H1 (cell line): ENCODE data around the gene TUBGCP6. TPM values are rescaled to one million over a fixed set of nuclear protein-coding genes. Genes with fewer than 3 reads are reported as not detected.

Experiments
- BCL11A ChIP-seq, 2 experiments: IDR thresholded peaks; one replicate each; pipeline ENCODE4 v1.6.1; 2011; ENCODE audit warnings: low read depth in 2 of 2, low read length in 2 of 2, mild to moderate bottlenecking in 2 of 2
- EGR1 ChIP-seq: IDR thresholded peaks from 2 replicates; pipeline ENCODE4 v1.6.1; 2011; ENCODE audit warnings: low read depth, low read length, borderline replicate concordance
- EP300 ChIP-seq, 2 experiments: IDR thresholded peaks; 1 replicate in 1 of 2; 2 replicates in 1 of 2; pipeline ENCODE4 v1.6.1; 2011 to 2012; ENCODE audit warnings: low read depth in 2 of 2, low read length in 2 of 2, mild to moderate bottlenecking in 2 of 2, borderline replicate concordance in 1 of 2, inconsistent platforms in 1 of 2, moderate library complexity in 1 of 2
- SIRT6 ChIP-seq: IDR thresholded peaks from one replicate; pipeline ENCODE4 v1.7.1; 2012; ENCODE audit warnings: low read length, inconsistent platforms
- SP2 ChIP-seq: IDR thresholded peaks from 2 replicates; pipeline ENCODE4 v1.6.1; 2012; ENCODE audit warnings: mild to moderate bottlenecking, low read length, inconsistent platforms
- ZNF274 ChIP-seq: IDR thresholded peaks from 2 replicates; pipeline ENCODE4 v1.7.0; 2012; ENCODE audit warnings: low read length, borderline replicate concordance; ENCODE audit errors: extremely low read depth
- polyA plus RNA-seq, 7 experiments: library from polyadenylated mRNA; depleted of rRNA in 3 of 7; stranded (reverse) in 5 of 7; unstranded in 2 of 7; fragments of >200 nt in 5 of 7; fragments of 200-250 nt in 2 of 7; gene quantifications; 1 replicate in 5 of 7; 2 replicates in 1 of 7; 4 replicates in 1 of 7; pipeline versions ENCODE4 v1.2.1 to v1.2.3, GENCODE V29; 2011 to 2013; ENCODE audit warnings: missing spikeins in 2 of 7, mixed read lengths in 2 of 7
- total RNA-seq: library from RNA; stranded (reverse); fragmentation: NEBNext Ultra II Directional; extraction: Animal tissue kit (Norgen Biotek cat#: 25700); gene quantifications from 2 replicates; pipeline ENCODE4 v1.2.1, GENCODE V29; 2021

The TUBGCP6 gene
- total and polyA plus RNA-seq, 2 of the 8 experiments (the other 6 are each of a cell fraction or from before 2014, with no cell fraction given), result 24.2 to 24.7 TPM

GRCh38 chr22:50228366-50228765 lies 16.5 kb downstream of the TUBGCP6 start (continued):
- TF ChIP-seq EGR1, result no peak
- no peak for TF ChIP-seq BCL11A (IDR thresholded peaks at IDR 0.05; ENCODE audit: low read depth in 2 of 2, low read length in 2 of 2)
- TF ChIP-seq ZNF274, result no peak
- no peak for TF ChIP-seq SIRT6
- TF ChIP-seq EP300 (IDR thresholded peaks at IDR 0.05; ENCODE audit: borderline replicate concordance in 1 of 2, low read depth in 2 of 2, low read length in 2 of 2), result no peak
- TF ChIP-seq SP2, result no peak
- TF ChIP-seq, all 59 proteins: peak for 0
